HG02610 (cell line): Measurements from ENCODE around the gene TGM1.
A peak's percentile ranks its signal among the peaks of the same experiment; 100 is the strongest.
"Not testable (repeated sequence)": the region's sequence is repeated elsewhere in the genome, so short reads cannot be mapped to it uniquely, and the experiment has no call there.

Source experiments
- ATAC-seq: cut with Tn5 transposase; IDR thresholded peaks from one replicate; pipeline ENCODE4 v1.9.1; 2021; ENCODE audit warnings: mild to moderate bottlenecking, moderate library complexity; ENCODE audit not compliant: unreplicated experiment

The TGM1 gene

DNA sequence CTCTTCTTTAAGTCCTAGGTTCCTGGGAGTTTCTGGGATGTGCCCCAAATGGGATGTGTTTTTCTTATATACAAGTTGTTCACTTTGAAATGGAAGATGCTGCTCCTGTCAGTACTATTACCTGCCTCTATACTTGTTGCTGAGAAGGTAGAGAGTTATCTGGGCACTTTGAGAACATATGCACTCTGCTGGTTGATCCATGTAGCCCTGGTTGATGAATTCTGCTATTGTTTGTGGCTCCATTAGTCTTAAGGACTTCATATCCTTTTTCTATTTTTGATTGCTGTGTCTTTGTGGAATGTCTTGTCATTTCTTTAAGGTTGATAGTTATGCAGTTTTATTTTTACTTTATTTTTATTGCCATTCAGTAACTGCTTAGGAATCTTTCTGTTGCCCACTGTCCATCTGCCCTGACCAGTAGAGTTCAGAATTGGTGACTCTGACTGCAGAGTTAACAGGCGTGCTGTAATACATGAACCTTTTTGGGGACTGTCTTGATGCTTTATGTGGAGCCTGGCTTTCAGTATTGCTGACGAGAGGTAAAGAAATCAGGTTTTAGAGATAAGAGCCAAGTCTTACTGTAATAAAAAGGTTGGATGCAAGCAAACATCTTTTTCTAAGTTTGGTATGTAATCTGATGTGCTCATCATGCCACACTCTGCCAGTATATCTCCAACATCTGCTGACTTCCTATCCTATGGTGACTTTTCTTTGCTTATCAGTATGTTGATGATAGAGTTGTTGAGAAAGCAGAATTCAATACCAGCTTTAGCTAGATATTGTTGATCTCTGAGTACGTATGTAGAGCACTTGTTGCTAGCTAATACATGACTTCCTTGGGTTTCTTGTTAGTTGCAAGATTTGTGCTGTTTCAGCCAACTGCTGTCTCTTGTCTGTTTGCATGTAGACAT, 28.6 kb downstream of the TGM1 start:
- ATAC-seq = no peak

DNA sequence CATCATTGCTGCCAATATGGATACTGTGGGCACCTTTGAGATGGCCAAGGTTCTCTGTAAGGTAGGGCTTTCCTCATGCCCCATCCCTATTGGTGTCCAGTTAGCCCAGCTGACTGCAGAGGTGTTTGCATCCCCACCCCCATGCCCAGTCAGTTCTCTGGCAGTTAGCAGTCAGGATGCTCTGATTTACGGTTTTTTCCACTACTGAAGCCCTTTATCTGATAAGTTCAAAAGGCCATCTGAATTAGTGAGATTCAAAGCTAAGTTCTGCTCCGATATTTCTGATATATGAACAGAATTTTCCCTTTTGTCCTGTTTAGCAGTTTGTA, 29.5 kb downstream of the TGM1 start:
- ATAC-seq = no peak

DNA sequence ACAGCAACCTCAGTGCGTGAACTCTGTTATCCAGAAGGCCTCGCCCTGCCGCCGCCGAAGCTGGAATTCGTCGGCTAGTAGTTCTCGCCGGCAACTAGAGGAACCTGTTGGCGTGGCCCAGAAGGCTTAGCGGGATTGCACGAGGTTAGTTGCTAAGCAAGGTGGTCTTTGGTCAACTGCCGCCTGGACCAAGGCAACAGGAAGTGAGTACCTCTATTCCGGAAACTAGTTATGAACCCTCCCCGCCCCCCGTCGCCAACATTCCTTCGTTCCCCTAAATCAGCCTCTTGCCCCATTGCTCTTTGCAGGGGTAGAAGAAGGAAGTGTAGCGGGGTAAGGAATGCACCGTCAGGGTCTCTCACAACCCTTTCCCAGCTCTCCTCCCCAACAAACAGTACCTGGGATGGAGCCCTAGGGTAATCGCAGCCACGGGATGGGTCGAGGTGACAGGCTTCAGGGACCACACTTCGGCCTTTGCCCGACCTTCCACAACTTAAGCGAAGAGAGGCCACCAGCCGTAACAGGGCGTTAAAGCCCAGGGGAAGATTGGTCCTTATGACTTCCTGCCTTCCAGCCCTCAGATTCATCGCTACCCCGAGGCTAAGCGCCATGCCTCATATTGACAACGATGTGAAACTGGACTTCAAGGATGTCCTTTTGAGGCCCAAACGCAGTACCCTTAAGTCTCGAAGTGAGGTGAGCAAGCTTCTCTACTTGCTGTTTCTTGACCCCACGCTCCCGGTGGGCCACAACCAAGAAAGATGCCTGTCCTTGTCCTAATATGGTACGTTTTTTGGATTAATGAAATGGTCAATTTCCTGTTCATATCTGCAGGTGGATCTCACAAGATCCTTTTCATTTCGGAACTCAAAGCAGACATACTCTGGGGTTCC, 30.1 kb downstream of the TGM1 start, which contains the start of gene GMPR2:
Gene GMPR2 (plus strand): TSS at position 285 of the 893 bp plus-strand sequence. CDS start 325 bp downstream, at position 610.
- ATAC-seq = peak; percentile 46

DNA sequence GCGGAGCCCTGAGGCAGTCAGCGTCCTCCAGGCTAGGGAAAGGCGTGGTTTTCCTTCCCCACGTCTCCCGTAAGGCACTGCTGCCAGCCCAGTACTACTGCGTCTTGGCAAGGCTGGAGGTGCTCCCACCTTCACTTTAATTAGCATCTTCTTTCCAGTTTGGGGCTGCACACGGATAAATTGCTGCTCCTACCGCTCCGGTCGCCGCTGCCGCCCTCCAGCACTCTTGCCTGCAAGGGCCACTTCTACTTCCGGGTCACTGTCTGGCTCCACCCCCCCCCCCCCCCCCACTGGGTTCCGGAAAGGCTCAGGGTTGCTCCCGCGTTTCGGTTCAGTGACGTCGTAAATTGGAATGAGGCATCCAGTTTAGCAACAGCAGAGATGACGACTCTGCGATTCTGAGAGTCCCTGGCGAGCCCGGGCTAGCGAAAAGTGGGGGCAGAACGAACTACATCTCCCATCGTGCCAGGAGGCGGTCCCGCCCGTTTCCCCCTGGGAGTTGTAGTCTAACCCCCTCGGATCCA, 30.8 kb downstream of the TGM1 start, which contains the start of gene NEDD8:
Gene NEDD8 (minus strand): TSS at position 247 of the 524 bp plus-strand sequence. CDS start 100 bp downstream, at position 147.
- ATAC-seq = peak; percentile 65

DNA sequence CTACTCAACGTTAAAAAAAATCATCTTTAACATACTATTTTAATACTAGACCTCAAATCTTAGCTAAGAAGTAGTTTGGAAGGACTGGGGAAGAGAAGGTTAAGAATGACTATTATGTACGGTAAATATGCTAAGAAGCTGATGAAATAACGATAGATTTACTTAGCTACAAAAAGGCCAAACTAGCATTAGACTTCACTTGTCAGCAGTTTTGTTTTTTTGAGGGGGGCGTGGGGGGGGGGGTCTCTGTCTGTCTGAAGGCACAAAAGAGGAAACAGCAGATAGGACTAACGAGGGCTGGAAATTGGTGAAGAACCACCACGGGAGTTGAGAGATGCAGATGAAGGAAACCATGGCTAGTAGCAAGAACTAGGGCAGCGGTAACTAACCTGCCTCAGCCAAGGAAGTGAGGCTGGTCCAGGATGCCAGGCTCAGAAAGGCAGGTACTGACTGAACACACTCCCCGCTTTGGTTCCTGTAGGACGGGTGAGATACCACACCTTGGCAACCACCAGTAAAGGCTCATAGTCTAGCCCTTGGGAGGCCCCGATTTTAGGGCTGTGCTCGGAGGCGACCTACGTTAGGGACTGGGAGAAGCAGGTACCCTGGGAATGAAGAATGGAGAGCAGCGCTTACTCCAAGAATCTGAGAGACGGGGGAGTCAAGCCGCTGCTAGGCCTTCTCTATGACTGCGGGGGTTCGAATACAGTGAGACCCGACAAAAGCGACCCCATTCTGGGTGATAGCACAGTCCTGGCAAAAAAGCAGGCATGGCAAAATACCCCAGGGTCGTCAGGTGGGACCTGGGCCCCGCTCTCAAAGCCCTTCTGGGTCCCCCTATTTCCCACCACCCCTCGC, 31.5 kb downstream of the TGM1 start:
- no peak for ATAC-seq

DNA sequence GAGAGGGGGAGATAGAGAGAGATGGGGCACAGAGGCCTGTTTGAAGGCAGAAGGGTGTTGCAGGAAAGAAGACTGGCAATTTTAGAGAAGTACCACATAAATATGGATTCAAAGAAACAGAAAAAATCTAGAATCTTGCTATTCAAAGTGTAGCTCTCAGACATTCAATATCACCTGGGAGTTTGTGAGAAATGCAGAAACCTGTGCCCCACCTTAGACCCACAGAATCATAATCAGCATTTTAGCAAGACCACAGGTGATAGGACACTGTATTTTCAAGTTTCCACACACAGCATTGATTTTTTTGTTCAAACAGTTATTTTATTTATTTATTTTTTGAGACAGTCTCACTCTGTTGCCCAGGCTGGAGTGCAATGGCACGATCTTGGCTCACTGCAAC, 34.1 kb downstream of the TGM1 start:
- no peak for ATAC-seq

DNA sequence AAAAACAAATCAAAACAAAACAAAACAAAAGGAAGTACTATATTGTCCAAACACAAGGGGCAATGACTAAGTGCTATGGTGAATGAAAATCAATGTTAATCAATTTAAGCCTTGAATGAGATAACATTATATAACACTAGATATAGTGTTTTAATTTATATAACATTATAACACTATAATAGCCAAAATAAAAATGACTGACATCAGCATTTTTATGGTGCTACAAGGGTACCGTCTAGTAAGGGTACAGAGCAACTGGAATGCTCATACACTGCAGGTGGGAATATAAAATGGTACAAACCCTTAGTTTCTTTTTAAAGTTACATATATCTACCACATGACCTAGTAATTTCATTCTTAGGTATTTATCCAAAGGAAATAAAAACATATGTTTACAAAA, 36.5 kb downstream of the TGM1 start:
- no peak for ATAC-seq

DNA sequence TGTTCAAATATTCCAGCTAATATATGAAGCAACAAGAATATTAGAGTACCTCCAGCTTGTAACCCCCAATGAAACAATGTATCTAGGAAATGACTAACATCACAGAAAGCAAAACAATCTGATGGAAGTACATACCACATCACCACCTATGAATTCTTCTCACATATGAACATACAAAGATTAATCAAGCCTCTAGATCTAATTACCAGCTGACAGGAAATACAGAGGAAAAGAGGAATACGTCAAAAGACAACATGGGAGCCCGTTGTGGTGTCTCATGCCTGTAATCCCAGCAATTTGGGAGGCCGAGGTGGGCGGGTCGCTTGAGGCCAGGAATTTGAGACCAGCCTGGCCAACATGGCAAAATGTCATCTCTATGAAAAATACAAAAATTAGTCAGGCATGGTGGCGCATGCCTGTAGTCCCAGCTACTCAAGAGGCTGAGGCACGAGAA, 38.3 kb downstream of the TGM1 start:
- no peak for ATAC-seq

DNA sequence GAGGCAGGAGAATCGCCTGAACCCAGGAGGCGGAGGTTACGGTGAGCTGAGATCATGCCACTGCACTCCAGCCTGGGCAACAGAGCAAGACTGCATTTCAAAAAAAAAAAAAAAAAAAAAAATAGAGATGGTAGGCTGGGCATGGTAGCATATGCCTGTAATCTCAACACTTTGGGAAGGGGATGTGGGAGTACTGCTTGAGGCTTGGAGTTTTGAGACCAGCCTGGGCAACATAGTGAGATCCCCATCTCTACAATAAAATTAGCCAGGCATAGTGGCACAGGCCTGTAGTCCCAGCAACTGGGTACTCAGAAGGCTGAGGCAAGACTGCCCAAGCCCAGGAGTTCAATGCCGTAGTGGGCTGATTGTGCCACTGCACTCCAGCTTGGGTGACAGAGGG, 40.0 kb downstream of the TGM1 start:
- not testable (repeated sequence) for ATAC-seq

DNA sequence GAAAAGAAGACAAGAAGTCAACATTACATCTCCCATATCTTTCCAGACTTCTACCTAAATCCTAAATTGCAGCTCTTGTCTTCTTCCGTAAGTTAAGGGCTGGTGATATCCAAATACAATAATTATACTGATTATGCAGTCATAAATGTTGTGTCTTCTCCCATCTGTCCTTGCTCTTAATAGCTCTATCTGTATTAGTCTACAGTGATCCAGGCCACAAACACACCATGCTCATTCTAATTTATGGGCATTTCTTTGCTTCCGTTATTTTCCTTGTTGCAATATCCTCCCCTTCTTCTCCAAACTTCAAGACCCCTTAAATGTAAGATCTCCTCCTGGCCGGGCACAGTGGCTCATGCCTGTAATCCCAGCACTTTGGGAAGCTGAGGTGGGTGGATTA, 43.5 kb downstream of the TGM1 start:
- ATAC-seq = no peak

DNA sequence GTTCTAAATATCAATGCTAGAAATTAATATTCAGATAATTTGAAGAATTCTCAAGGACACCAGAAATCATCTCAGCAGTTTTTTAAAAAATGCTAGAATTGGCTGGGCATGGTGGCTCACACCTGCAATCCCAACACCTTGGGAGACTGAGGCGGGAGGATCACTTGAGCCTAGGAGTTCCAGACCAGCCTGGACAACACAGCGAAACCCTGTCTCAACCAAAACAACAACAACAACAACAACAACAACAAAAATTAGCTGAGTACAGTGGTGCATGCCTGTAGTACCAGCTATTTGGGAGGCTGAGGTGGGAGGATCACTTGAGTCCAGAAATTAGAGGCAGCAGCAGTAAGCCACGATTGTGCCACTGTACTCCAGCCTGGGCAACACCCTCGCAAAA, 43.9 kb downstream of the TGM1 start:
- no peak for ATAC-seq

DNA sequence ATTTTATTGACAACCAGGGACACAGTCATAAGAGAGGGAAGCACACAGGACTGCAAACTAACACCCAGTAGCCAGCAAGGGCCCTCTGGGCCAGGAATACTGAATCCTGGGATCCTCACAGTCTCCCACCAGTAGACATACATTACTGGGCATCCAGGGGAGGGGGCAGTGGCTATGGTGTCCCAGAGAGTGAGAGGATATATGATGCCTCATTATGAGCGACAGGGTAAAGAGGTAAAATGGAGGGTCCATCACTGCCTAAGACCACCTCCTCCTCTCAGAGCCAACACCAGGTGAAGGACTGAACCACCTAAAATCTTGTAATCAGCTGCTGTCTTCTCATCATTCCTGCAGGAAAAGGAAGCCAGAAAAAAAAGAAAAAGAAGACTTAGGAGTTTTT, 46.1 kb downstream of the TGM1 start:
- not testable (repeated sequence) for ATAC-seq

DNA sequence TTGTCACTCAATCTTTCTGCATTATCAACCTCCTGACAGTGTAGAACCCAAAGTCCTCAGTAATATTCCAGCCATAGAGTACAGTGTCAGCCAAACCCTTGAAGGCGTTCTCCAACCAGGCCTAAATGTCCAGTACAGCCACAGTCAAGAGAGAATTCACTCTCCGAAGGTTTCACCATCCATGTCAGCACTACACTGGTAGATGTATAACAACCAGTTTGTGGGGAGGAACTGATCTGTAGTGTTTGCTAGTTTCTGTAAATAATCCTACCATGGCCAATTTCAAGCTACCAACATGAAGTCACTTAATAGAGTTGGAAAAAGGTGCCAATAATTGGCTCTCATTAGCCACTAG, 46.7 kb downstream of the TGM1 start:
- ATAC-seq = no peak

DNA sequence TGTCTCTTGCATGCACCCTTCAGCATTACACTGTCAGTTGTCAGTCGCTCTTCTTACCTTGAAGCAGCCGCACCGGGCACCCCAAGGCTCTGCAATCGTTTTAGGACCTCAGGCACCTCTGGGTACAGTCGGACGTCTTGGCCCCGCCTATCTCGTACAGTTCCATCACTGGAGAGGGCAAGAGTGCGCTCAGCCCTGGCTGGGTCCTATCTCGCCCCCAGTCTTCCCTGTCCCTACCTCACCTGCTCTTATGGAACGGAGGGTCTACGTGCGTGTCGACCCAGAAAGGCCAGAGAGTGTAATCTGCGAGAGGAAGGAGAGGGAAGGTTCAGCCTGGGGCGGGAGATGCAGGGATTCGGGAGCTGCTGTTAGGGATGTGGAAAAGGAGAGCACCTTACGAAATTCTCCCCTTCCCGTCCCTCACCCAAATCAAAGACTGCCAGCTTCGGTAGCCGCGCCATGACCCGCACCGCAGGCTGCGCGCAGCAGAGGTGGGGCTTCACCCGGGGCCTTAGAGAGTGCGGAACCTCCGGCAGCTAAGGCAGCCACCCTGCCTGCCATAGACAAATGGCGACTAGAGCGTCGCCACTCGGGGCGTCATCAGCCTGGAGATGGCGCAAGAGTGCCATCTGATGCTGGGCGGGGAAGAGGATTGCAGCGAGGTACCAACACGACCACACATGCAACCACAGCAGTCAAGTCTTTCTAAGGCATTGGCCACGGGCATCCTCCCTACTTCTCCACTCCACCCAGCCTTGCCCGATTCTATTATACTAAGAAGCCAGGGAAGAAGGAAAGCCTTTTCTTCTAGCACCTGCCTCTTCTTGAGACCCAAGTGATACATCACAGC, 47.3 kb downstream of the TGM1 start, which contains the start of gene MDP1:
Gene MDP1 (minus strand): TSS at position 572 of the 850 bp plus-strand sequence. CDS start 111 bp downstream, at position 461.
- ATAC-seq = peak; percentile 68

DNA sequence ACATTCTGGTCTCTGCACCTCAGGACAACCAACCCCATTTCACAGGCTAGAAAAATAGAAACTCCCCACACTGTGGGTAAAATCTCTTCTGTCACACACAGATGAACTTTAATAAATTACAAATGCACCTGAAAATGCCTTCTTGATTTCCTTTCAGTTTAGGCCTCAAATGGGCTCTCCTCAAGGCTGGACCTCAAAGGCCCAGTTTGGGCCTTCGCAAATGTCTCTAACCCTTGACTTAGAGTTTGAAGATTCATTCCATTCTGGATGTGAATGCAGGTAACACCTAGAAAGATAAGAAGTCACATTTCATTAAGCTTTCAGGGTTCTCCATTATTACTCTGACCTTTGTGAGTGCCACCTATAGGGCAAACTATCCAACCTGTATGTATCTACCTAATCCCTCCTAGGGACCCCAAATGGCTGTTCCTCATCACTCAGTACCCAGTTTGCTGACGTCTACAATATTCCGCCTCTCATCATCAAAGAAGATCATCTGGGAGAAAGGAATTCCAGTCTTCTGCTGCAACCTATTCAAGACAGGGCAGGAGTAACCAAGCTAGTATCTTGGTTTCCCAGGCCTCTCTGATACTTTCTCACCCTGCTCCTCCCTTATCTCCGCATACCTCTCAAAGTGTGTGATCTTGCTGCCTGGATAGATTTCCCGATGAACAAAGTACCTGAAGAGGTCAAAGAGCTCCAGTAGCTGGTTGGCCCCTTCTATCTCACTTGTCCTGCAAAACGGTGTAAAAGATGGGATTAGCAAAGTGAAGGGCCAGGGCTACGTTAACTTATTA, 48.9 kb downstream of the TGM1 start:
- ATAC-seq = no peak

DNA sequence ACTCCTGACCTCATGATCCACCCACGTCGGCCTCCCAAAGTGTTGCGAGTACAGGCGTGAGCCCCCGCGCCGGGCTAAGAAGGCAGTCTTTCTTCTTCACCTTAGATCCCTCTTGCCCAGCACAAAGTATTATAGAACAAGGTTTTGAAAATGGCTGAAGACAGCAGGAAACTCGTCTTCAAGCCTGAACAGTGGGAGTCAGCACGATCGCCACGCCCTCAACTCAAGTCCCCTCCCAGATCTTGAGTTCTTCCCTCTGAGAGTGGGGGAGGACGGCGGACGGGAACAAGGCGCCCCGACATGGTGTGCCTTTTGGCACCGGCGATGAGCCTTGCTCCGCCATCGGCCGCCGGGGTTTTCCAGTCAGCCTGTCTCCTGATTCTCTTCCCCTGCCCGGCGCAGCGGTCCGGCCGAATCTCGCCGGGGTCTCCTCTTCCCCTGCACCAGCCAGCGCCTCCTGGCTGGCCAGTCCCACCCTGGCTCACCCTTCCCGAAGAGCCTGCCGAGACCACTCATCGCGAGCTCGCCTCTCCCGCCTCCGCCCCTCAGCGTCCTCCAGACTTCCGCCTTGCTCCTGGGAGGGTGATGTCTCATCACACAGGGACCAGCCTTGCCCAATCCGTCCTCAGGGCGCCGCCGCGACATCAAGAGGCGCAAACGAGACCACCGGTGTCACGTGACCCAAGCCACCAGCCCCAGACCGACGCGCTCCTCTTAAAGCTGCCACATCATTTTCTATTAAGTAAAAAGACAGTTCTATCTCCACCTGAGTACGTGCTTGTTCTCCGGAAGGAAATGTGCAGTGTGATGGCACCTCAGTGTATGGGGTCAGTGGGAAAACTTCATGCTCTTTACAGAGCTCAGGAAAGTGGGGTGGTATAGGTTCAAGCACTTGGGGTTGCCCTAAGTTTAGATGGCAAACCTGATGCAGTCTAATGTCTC, 49.8 kb downstream of the TGM1 start, which contains the start of gene CHMP4A:
Gene CHMP4A (minus strand): TSS at position 565 of the 942 bp plus-strand sequence. CDS start 49 bp downstream, at position 516.
- peak; percentile 80 for ATAC-seq

DNA sequence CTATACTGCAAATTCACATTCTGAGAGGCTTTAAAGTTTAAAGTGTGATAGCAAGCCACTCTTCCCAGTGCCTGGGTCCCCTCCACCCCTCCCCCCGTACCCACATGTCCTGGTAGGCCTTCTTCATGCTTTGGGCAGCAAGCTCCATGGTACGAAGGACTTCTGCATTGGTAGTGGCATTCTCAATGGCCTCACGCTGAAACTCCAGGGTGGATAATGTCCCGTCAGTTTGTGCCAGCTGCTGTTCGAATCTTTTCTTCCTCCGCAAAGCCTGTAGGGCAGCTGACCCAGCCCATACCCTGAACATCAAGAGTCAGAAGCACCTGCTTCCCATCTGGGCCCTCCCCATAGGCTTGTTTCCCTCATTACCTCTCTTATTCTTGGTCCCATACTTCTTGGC, 51.7 kb downstream of the TGM1 start:
- no peak for ATAC-seq
